ENCODE data around the gene AGL.
A peak's percentile ranks its signal among the peaks of the same experiment; 100 is the strongest.
"Not testable (repeated sequence)": the region's sequence is repeated elsewhere in the genome, so short reads cannot be mapped to it uniquely, and the experiment has no call there.

AGL gene

GRCh38 chr1:99827970-99828369 lies 22.2 kb upstream of the AGL start:
- in situ Hi-C loops (cut with HindIII; ENCODE audit: low sequenced_read_pairs), result no loop called here
- no peak for TF ChIP-seq CTCF (IDR thresholded peaks at IDR 0.05; ENCODE audit: low read depth, low read length)
- H3K4me3 ChIP-seq (ENCODE audit: low read depth, low read length), result no peak overlapping the region
- DNase-seq (ENCODE audit: low read depth, low spot score), result no peak

- H3K4me3 ChIP-seq (ENCODE audit: low read depth, low read length), result no peak overlapping the region
- no peak for TF ChIP-seq CTCF (IDR thresholded peaks at IDR 0.05; ENCODE audit: low read depth, low read length)
- in situ Hi-C loops (cut with HindIII; ENCODE audit: low sequenced_read_pairs), result no loop called here
- DNase-seq (ENCODE audit: low read depth, low spot score), result no peak
These were observed 20.9 kb upstream of the AGL start for GRCh38 chr1:99829269-99829668.

- DNase-seq (ENCODE audit: low read depth, low spot score); in situ Hi-C loops (cut with HindIII; ENCODE audit: low sequenced_read_pairs); H3K4me3 ChIP-seq (ENCODE audit: low read depth, low read length): not testable (repeated sequence)
These were observed 16.2 kb upstream of the AGL start for GRCh38 chr1:99833911-99834310.

GRCh38 chr1:99836171-99837103 lies 13.7 kb upstream of the AGL start:
- in situ Hi-C loops (cut with HindIII; ENCODE audit: low sequenced_read_pairs); DNase-seq (ENCODE audit: low read depth, low spot score); H3K4me3 ChIP-seq (ENCODE audit: low read depth, low read length): not testable (repeated sequence)

GRCh38 chr1:99840353-99840752 lies 9.8 kb upstream of the AGL start:
- H3K4me3 ChIP-seq (ENCODE audit: low read depth, low read length); DNase-seq (ENCODE audit: low read depth, low spot score); in situ Hi-C loops (cut with HindIII; ENCODE audit: low sequenced_read_pairs): not testable (repeated sequence)

- in situ Hi-C loops (cut with HindIII; ENCODE audit: low sequenced_read_pairs), result no loop called here
- no peak overlapping the region for H3K4me3 ChIP-seq (ENCODE audit: low read depth, low read length)
- DNase-seq (ENCODE audit: low read depth, low spot score), result no peak
- TF ChIP-seq CTCF (IDR thresholded peaks at IDR 0.05; ENCODE audit: low read depth, low read length), result no peak
These were observed 6.4 kb upstream of the AGL start for GRCh38 chr1:99843760-99844159.

- in situ Hi-C loops (cut with HindIII; ENCODE audit: low sequenced_read_pairs); DNase-seq (ENCODE audit: low read depth, low spot score); H3K4me3 ChIP-seq (ENCODE audit: low read depth, low read length): not testable (repeated sequence)
These were observed 5.0 kb upstream of the AGL start for GRCh38 chr1:99845201-99845600.

- in situ Hi-C loops (cut with HindIII; ENCODE audit: low sequenced_read_pairs), result no loop called here
- H3K4me3 ChIP-seq (ENCODE audit: low read depth, low read length), result peak overlapping the region; percentile 85
- no peak for TF ChIP-seq CTCF (IDR thresholded peaks at IDR 0.05; ENCODE audit: low read depth, low read length)
- peak; percentile 2 for DNase-seq (ENCODE audit: low read depth, low spot score)
These were observed 783 bp upstream of the AGL start for GRCh38 chr1:99849413-99849743.

Measured in astrocyte of the spinal cord (primary cell).